Measurements from ENCODE around the gene ATP9B. TPM values are rescaled to one million over a fixed set of nuclear protein-coding genes. Genes with fewer than 3 reads are reported as not detected.
A peak's percentile ranks its signal among the peaks of the same experiment; 100 is the strongest.

The ATP9B gene
- total RNA-seq, 3 donors from 2014 or later (not counting 1 experiment from before 2014, with no cell fraction given), result 66.0 to 78.9 (median 68.0) TPM

- Mint-ChIP-seq H3K27me3 (ENCODE audit: low read depth in 2 of 2) (peaks cover 0 to 19% of the 10 kb centered on the region in 2 donors), H3K36me3 (no peaks in the 10 kb centered on the region), H3K9me3 (peaks cover 21 to 23% of the 10 kb centered on the region in 2 donors), H3K4me1 (peaks cover 30 to 52% of the 10 kb centered on the region in 2 donors), H3K4me3 (peak overlapping the region; percentile 55), H3K27ac (peak overlapping the region; percentile 85 to 94)
- Histone ChIP-seq H3K27me3 (ENCODE audit: control insufficient read depth, insufficient read depth, low read length) (no peaks in the 10 kb centered on the region), H3K9me3 (ENCODE audit: control insufficient read depth, insufficient read depth, low read length) (no peaks in the 10 kb centered on the region), H3K36me3 (ENCODE audit: control insufficient read depth, insufficient read depth, low read length) (no peaks in the 10 kb centered on the region), H3K4me1 (ENCODE audit: control insufficient read depth, insufficient read depth, low read length) (peaks cover 14% of the 10 kb centered on the region), H3K4me3 (ENCODE audit: low read length) (no peak overlapping the region), H3K27ac (ENCODE audit: low read length) (peak overlapping the region; percentile 94)
- peak; percentile 24 to 28 (median 28) for ATAC-seq
- 53% methylated on average over 4 of the region's 4 CpGs for WGBS (ENCODE audit: insufficient coverage)
- TF ChIP-seq CTCF (IDR thresholded peaks at IDR 0.05), result no peak
- peak; percentile 24 to 41 for DNase-seq
- intact Hi-C loops (cut with micrococcal nuclease), result loop anchor here (2.0 to 10.0 kb wide), 8 partner anchors 70 to 615 kb away; no protein-coding TSS in a partner anchor
Measured at GRCh38 chr18:79067611-79068010, 1.6 kb upstream of the ATP9B start.

- peak overlapping the region; percentile 54 for H3K4me3 ChIP-seq (ENCODE audit: low read length)
Measured at GRCh38 chr18:79068341-79068936, 755 bp upstream of the ATP9B start.

GRCh38 chr18:79069717-79070151 lies 540 bp downstream of the ATP9B start:
- H3K27me3 ChIP-seq (ENCODE audit: control insufficient read depth, insufficient read depth, low read length), result no peaks in the 10 kb centered on the region
- no peak for ATAC-seq
- Mint-ChIP-seq H3K4me1 (peaks cover 42 to 64% of the 10 kb centered on the region in 2 donors), H3K36me3 (no peaks in the 10 kb centered on the region), H3K9me3 (peaks cover 21 to 23% of the 10 kb centered on the region in 2 donors), H3K27ac (peak overlapping the region; percentile 85 to 94), H3K4me3 (peak overlapping the region; percentile 85), H3K27me3 (ENCODE audit: low read depth in 2 of 2) (peaks cover 0 to 15% of the 10 kb centered on the region in 2 donors)
- peak overlapping the region; percentile 94 for H3K27ac ChIP-seq (ENCODE audit: low read length)
- 1% methylated on average over 17 of the region's 20 CpGs for WGBS (ENCODE audit: insufficient coverage)
- H3K4me3 ChIP-seq (ENCODE audit: low read length), result peak overlapping the region; percentile 54
- intact Hi-C loops (cut with micrococcal nuclease), result loop anchor here (2.0 to 10.0 kb wide), 8 partner anchors 68 to 613 kb away; no protein-coding TSS in a partner anchor
- DNase-seq, result no peak
- no peaks in the 10 kb centered on the region for H3K36me3 ChIP-seq (ENCODE audit: control insufficient read depth, insufficient read depth, low read length)
- H3K9me3 ChIP-seq (ENCODE audit: control insufficient read depth, insufficient read depth, low read length), result no peaks in the 10 kb centered on the region
- no peak for TF ChIP-seq CTCF (IDR thresholded peaks at IDR 0.05)
- peaks cover 14% of the 10 kb centered on the region for H3K4me1 ChIP-seq (ENCODE audit: control insufficient read depth, insufficient read depth, low read length)

More at GRCh38 chr18:79068341-79068936, 755 bp upstream of the ATP9B start:
- peak in 1 of 3 donors; percentile 35 for ATAC-seq
- no peak for TF ChIP-seq CTCF (IDR thresholded peaks at IDR 0.05)
- H3K27ac Mint-ChIP-seq, result peak overlapping the region; percentile 85 to 94
- intact Hi-C loops (cut with micrococcal nuclease), result loop anchor here (2.0 to 10.0 kb wide), 8 partner anchors 69 to 614 kb away; no protein-coding TSS in a partner anchor
- H3K4me1 Mint-ChIP-seq, result peaks cover 30 to 52% of the 10 kb centered on the region in 2 donors
- Histone ChIP-seq H3K4me1 (ENCODE audit: control insufficient read depth, insufficient read depth, low read length) (peaks cover 14% of the 10 kb centered on the region), H3K9me3 (ENCODE audit: control insufficient read depth, insufficient read depth, low read length) (no peaks in the 10 kb centered on the region), H3K27ac (ENCODE audit: low read length) (peak overlapping the region; percentile 94), H3K36me3 (ENCODE audit: control insufficient read depth, insufficient read depth, low read length) (no peaks in the 10 kb centered on the region), H3K27me3 (ENCODE audit: control insufficient read depth, insufficient read depth, low read length) (no peaks in the 10 kb centered on the region)
- H3K9me3 Mint-ChIP-seq, result peaks cover 21 to 23% of the 10 kb centered on the region in 2 donors
- H3K36me3 Mint-ChIP-seq, result no peaks in the 10 kb centered on the region
- peak overlapping the region; percentile 55 for H3K4me3 Mint-ChIP-seq
- H3K27me3 Mint-ChIP-seq (ENCODE audit: low read depth in 2 of 2), result peaks cover 0 to 19% of the 10 kb centered on the region in 2 donors
- WGBS (ENCODE audit: insufficient coverage), result 13% methylated on average over 49 of the region's 49 CpGs
- peak in 1 of 2 donors; percentile 70 for DNase-seq

All from natural killer cell (primary cell).